VCaP (cell line): ENCODE measurements around the gene FAM229B.
"Not testable (repeated sequence)": the region's sequence is repeated elsewhere in the genome, so short reads cannot be mapped to it uniquely, and the experiment has no call there.

Source experiments
- H3K27ac ChIP-seq: fragments of 450-650 bp; 2 replicates; pipeline ENCODE4 v1.5.1; 2017
- CTCF ChIP-seq: fragments of 450-650 bp; conservative IDR thresholded peaks from 2 replicates; pipeline ENCODE4 v1.5.1; 2017; ENCODE audit warnings: mild to moderate bottlenecking, moderate library complexity

FAM229B gene

GRCh38 chr6:112081569-112081968 is 5.8 kb upstream of the FAM229B start:
- no peak overlapping the region for H3K27ac ChIP-seq
- TF ChIP-seq CTCF, result no peak

- TF ChIP-seq CTCF, result no peak
These were observed 1.9 kb upstream of the FAM229B start for GRCh38 chr6:112085286-112086065.

GRCh38 chr6:112086744-112087135 is 651 bp upstream of the FAM229B start:
- TF ChIP-seq CTCF, result peak; percentile 32
- H3K27ac ChIP-seq, result peak overlapping the region; percentile 80

More at GRCh38 chr6:112085286-112086065, 1.9 kb upstream of the FAM229B start:
- no peak overlapping the region for H3K27ac ChIP-seq

- H3K27ac ChIP-seq, result peak overlapping the region; percentile 80
- no peak for TF ChIP-seq CTCF
These were observed 525 bp downstream of the FAM229B start for GRCh38 chr6:112087916-112088315.

- no peak overlapping the region for H3K27ac ChIP-seq
- TF ChIP-seq CTCF, result no peak
These were observed 9.5 kb downstream of the FAM229B start for GRCh38 chr6:112096901-112097300.

- H3K27ac ChIP-seq, result no peak overlapping the region
- TF ChIP-seq CTCF, result no peak
These were observed 13.2 kb downstream of the FAM229B start for GRCh38 chr6:112100561-112100960.

- H3K27ac ChIP-seq, result not testable (repeated sequence)
These were observed 18.6 kb downstream of the FAM229B start for GRCh38 chr6:112106026-112106425.

GRCh38 chr6:112106562-112106961 is 19.2 kb downstream of the FAM229B start:
- no peak overlapping the region for H3K27ac ChIP-seq
- TF ChIP-seq CTCF, result no peak
